Tibial nerve (tissue), 4 donors: ENCODE measurements around the gene DBNDD1. TPM values are rescaled to one million over a fixed set of nuclear protein-coding genes. Genes with fewer than 3 reads are reported as not detected.
"Not testable (repeated sequence)": the region's sequence is repeated elsewhere in the genome, so short reads cannot be mapped to it uniquely, and the experiment has no call there.

Experiments used
- DNase-seq, 2 donors: peaks; one replicate each; pipeline ENCODE4 v3.0.0-alpha.2; 2019; ENCODE audit warnings: low spot score in 2 of 2
- H3K27ac ChIP-seq, 4 donors: fragments of 200-600 bp; sonication (generic) in 3 of 4; one replicate each; pipeline ENCODE4 v1.5.1; 2017 to 2019; ENCODE audit warnings: mild to moderate bottlenecking in 1 of 4
- H3K27me3 ChIP-seq, 2 donors: fragments of 200-600 bp; sonication (generic) in 1 of 2; one replicate each; pipeline versions ENCODE4 v1.5.1 to v1.6.0; 2017 to 2019
- H3K36me3 ChIP-seq, 3 donors: fragments of 200-600 bp; sonication (generic); one replicate each; pipeline ENCODE4 v1.5.1; 2018 to 2019
- H3K4me1 ChIP-seq, 4 donors: fragments of 200-600 bp; sonication (generic) in 3 of 4; one replicate each; pipeline ENCODE4 v1.5.1; 2017 to 2019
- H3K4me3 ChIP-seq, 4 donors: fragments of 200-600 bp; sonication (generic) in 3 of 4; one replicate each; pipeline ENCODE4 v1.5.1; 2017 to 2019; ENCODE audit warnings: mild to moderate bottlenecking in 1 of 4, moderate library complexity in 1 of 4
- H3K9me3 ChIP-seq, 4 donors: fragments of 200-600 bp; sonication (generic) in 3 of 4; one replicate each; pipeline ENCODE4 v1.5.1; 2017 to 2019
- CTCF ChIP-seq, 5 experiments: fragments of 200-600 bp in 3 of 5; fragments of 450-650 bp in 2 of 5; sonication (generic) in 3 of 5; IDR thresholded peaks; one replicate each; pipeline ENCODE4 v1.5.1; 2016 to 2019; ENCODE audit warnings: antibody characterized with exemption in 5 of 5, mild to moderate bottlenecking in 3 of 5, moderate library complexity in 2 of 5
- EP300 ChIP-seq, 2 donors: sonication (generic); formaldehyde crosslinking; IDR thresholded peaks; one replicate each; pipeline ENCODE4 v1.6.1; 2017; ENCODE audit warnings: antibody characterized with exemption in 2 of 2, mild to moderate bottlenecking in 1 of 2
- POLR2A ChIP-seq, 2 donors: fragments of 450-650 bp; IDR thresholded peaks; one replicate each; pipeline ENCODE4 v1.6.1; 2017; ENCODE audit warnings: antibody characterized with exemption in 2 of 2, mild to moderate bottlenecking in 2 of 2, moderate library complexity in 2 of 2
- WGBS, 2 donors: methylation state at CpG; one replicate each; pipeline ENCODE4 v1.1.5; 2018; 5-methylcytosine and 5-hydroxymethylcytosine counted together
- total RNA-seq, 4 donors: library from RNA; depleted of rRNA; stranded (reverse); fragments of >200 nt; gene quantifications; one replicate each; pipeline ENCODE4 v1.1.0, GENCODE V29; 2016

The DBNDD1 gene
- total RNA-seq, 4 donors from 2014 or later, result 0.42 to 2.6 (median 1.3) TPM

DNA sequence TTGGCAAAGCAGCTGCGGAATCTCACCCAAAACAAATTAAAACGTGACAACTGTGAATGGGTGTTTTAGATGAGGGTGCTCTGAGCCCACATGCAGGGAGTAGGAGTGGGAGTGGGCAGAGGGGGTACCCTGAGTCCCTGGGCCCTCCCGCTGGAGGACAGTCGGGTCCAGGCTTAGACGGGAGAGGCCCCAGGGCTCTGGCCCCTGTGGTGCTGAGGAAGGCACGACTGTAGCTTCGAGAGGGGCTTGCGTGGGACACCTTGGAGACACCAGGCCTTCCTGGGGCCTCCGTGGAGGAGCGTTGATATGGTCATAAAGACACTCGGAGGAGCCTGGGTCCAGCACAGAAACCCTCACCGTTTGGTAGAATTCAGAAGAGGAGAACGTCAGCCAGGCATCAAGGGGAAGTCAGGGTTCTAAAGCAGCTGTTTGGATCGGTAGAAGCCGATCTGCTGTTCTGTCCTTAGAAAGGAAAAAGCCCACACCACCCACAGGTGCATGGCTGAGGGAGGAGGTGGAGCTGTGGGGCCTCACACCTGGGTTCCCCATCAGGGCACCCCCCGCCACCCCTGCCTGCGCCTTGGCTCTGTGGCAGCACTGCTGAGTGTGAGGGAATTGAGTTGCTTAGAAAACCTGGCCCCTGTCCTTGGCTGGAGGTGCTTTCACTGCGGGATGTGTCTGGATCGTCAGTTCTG, 18.4 kb downstream of the DBNDD1 start:
- H3K27me3 ChIP-seq, result no peaks in the 10 kb centered on the region
- WGBS, 2 donors, result 83 to 84% methylated on average over 19 of the region's 19 CpGs
- H3K4me3 ChIP-seq, result no peak overlapping the region
- no peaks in the 10 kb centered on the region for H3K9me3 ChIP-seq
- DNase-seq, result no peak
- peaks cover 0 to 40% (median 0%) of the 10 kb centered on the region in 3 donors for H3K36me3 ChIP-seq
- H3K4me1 ChIP-seq, result no peaks in the 10 kb centered on the region
- no peak overlapping the region for H3K27ac ChIP-seq
- TF ChIP-seq EP300 (IDR thresholded peaks at IDR 0.05), result no peak
- TF ChIP-seq POLR2A (IDR thresholded peaks at IDR 0.05), result no peak
- TF ChIP-seq CTCF (IDR thresholded peaks at IDR 0.05), result no peak

- no peaks in the 10 kb centered on the region for H3K9me3 ChIP-seq
- H3K4me1 ChIP-seq, result no peaks in the 10 kb centered on the region
- 92 to 94% methylated on average over 37 to 38 of the region's 38 CpGs for WGBS, 2 donors
- no peaks in the 10 kb centered on the region for H3K27me3 ChIP-seq
- no peak overlapping the region for H3K4me3 ChIP-seq
- TF ChIP-seq POLR2A (IDR thresholded peaks at IDR 0.05) (no peak), CTCF (IDR thresholded peaks at IDR 0.05) (no peak), EP300 (IDR thresholded peaks at IDR 0.05) (no peak)
- H3K36me3 ChIP-seq, result peaks cover 0 to 43% (median 0%) of the 10 kb centered on the region in 3 donors
- no peak for DNase-seq
- no peak overlapping the region for H3K27ac ChIP-seq
Observed at GRCh38 chr16:89999831-90000574, 19.3 kb downstream of the DBNDD1 start.

DNA sequence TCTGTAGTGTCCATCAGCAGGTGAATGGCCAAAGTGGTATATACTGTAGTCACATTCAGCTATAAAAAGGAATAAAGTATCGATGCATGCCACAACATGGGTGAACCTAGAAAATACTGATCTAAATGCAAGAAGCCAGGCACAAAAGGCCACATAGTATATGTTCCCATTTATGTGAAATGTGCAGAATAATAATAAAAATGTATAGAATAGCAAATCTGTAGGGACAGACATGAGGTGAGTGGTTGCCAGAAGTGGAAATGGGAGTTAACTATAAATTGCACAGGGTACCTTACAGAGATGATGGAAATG, 23.1 kb downstream of the DBNDD1 start:
- Histone ChIP-seq H3K9me3 (no peaks in the 10 kb centered on the region), H3K4me1 (no peaks in the 10 kb centered on the region), H3K36me3 (peaks cover 6 to 78% (median 10%) of the 10 kb centered on the region in 3 donors), H3K4me3 (no peak overlapping the region), H3K27ac (peak overlapping the region in 2 of 4 donors; percentile 31 to 73), H3K27me3 (no peaks in the 10 kb centered on the region)
- DNase-seq, result no peak
- 97 to 100% methylated on average over 1 of the region's 1 CpG for WGBS, 2 donors
- no peak for TF ChIP-seq POLR2A (IDR thresholded peaks at IDR 0.05)
- no peak for TF ChIP-seq EP300 (IDR thresholded peaks at IDR 0.05)
- no peak for TF ChIP-seq CTCF (IDR thresholded peaks at IDR 0.05)

- H3K27me3 ChIP-seq, H3K4me3 ChIP-seq, DNase-seq, H3K9me3 ChIP-seq, H3K4me1 ChIP-seq: not testable (repeated sequence)
- Histone ChIP-seq H3K27ac (peak overlapping the region in 2 of 4 donors; percentile 31 to 73), H3K36me3 (peaks cover 6 to 78% (median 10%) of the 10 kb centered on the region in 3 donors)
- 86 to 94% methylated on average over 2 to 6 of the region's 7 CpGs for WGBS, 2 donors
Observed at GRCh38 chr16:89995475-89996177, 23.6 kb downstream of the DBNDD1 start.

DNA sequence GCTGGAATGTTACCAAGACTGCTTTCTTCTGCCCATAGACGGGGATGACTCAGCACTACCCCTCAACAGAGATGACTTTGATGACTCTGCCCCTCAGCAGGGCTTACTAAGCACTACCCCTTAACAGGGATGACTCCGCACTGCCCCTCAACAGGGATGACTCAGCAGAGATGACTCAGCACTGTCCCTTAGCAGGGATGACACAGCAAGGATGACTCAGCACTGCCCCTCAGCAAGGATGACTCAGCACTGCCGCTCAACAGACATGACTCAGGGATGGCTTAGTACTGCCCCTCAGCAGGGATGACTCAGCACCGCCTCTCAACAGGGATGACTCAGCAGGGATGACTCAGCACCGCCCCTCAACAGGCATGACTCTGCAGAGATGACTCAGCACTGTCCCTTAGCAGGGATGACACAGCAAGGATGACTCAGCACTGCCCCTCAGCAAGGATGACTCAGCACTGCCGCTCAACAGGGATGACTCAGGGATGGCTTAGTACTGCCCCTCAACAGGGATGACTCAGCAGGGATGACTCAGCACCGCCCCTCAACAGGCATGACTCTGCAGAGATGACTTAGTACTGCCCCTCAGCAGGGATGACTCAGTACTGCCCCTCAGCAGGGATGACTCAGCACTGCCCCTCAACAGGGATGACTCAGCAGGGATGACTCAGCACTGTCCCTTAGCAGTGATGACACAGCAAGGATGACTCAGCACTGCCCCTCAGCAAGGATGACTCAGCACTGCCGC, 24.4 kb downstream of the DBNDD1 start:
- WGBS, 2 donors, result 66 to 74% methylated on average over 5 to 6 of the region's 8 CpGs
- Histone ChIP-seq H3K27ac (peak overlapping the region in 2 of 4 donors; percentile 4 to 73), H3K36me3 (peaks cover 6 to 78% (median 10%) of the 10 kb centered on the region in 3 donors)
- not testable (repeated sequence) for H3K9me3 ChIP-seq, H3K4me3 ChIP-seq, H3K4me1 ChIP-seq, H3K27me3 ChIP-seq, DNase-seq
